Daoy (cell line): ENCODE measurements around the gene USP26. TPM values are rescaled to one million over a fixed set of nuclear protein-coding genes. Genes with fewer than 3 reads are reported as not detected.
"Not testable (repeated sequence)": the region's sequence is repeated elsewhere in the genome, so short reads cannot be mapped to it uniquely, and the experiment has no call there.

ENCODE experiments used
- DNase-seq: peaks from one replicate; pipeline ENCODE4 v3.0.0-alpha.2; 2015; ENCODE audit warnings: low read depth
- total RNA-seq: library from RNA; depleted of rRNA; stranded (reverse); fragments of >200 nt; shearing (Covaris generic); gene quantifications from 2 replicates; pipeline ENCODE4 v1.2.3, GENCODE V29; 2014; rRNA removed

USP26 gene
- total RNA-seq, 1 experiment from 2014 or later, result not detected

GRCh38 chrX:133018229-133018628 is 78.7 kb downstream of the USP26 start:
- no peak for DNase-seq

- DNase-seq, result no peak
Observed at GRCh38 chrX:133007458-133007857, 89.5 kb downstream of the USP26 start.

DNA sequence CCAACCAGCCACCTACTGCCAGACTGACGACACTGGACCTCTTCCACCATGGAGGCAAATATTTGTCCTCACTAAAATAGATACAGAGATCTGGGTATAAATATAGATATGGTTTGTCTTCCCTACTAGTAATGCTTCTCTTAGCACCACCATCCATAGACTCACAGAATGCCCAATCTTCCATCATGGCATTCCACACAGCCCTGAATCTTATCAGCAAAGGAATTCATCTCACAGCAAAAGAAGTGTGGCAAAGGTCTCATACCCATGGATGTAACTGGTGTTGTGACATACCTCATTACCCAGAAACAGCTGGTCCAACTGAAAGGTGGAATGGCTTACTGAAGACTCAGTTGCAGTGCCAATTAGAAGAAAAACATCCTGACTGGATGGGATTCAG is 91.3 kb downstream of the USP26 start:
- no peak for DNase-seq

DNA sequence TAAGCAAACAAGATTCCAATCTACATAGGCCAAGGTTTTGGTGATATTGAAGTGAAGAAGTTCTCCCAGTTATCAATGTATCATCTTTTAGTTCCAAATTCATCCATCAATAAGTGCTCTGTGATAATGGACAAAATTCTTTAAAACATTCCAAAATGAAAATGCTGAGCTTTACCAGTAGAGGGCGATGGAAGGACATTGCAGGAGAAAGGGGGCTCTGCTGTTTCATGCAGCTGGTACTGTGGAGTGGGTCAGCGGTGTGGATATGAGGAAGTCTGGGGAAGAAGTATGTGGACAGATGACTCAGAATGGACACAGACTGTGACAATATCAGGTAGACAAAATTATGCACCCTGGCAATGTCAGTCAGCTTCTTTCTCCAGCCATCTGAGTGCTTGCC is 91.9 kb downstream of the USP26 start:
- DNase-seq, result peak; percentile 12

DNA sequence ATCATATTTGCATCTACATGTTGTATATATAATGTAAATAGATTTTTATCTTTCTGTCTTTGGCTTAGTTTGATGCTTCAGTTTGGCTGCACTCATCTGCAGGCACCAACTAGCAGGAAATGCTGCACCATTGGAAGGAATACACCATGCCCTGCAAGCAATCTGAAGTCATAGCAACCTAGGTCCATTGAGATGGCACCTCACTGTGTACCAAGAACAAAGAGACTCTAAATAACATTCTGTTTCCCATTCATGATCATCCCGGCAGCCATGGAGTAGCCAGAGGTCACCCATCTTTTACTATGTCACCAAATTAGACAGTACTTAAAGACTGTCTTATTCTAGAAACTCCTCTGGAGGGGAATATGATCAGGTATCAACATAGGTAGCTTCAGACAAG is 97.7 kb downstream of the USP26 start:
- no peak for DNase-seq

GRCh38 chrX:132990835-132991234 is 106.1 kb downstream of the USP26 start:
- no peak for DNase-seq

- no peak for DNase-seq
Observed at GRCh38 chrX:132986556-132986955, 110.4 kb downstream of the USP26 start.

- DNase-seq, result no peak
Observed at GRCh38 chrX:132984058-132984650, 112.8 kb downstream of the USP26 start.

GRCh38 chrX:132983496-132983895 is 113.4 kb downstream of the USP26 start:
- DNase-seq, result no peak

DNA sequence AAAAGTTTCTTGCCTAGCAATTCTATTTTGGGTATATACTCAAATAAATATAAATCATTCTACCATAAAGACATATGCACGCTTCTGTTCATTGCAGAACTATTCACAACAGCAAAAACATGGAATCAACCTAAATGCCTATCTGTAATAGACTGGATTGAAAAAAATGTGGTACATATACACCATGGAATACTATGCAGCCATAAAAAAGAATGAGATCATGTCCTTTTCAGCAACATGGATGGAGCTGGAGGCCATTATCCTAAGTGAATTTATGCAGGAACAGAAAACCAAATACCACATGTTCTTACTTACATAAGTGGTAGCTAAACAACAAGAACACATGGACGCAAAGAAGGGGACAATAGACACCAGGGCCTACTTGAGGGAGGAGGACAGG is 116.9 kb downstream of the USP26 start:
- not testable (repeated sequence) for DNase-seq

Other genes with a start within 250 kb of the USP26 start
- 10.1 and 12.9 TPM in 2 replicates for gene HS6ST2, start 138.5 kb downstream of the USP26 start, total RNA-seq
- gene TFDP3, start 121.2 kb upstream of the USP26 start, total RNA-seq, result not detected in 2 replicates